ENCODE measurements around the gene EMSY.
A peak's percentile ranks its signal among the peaks of the same experiment; 100 is the strongest.
"Not testable (repeated sequence)": the region's sequence is repeated elsewhere in the genome, so short reads cannot be mapped to it uniquely, and the experiment has no call there.

The EMSY gene

DNA sequence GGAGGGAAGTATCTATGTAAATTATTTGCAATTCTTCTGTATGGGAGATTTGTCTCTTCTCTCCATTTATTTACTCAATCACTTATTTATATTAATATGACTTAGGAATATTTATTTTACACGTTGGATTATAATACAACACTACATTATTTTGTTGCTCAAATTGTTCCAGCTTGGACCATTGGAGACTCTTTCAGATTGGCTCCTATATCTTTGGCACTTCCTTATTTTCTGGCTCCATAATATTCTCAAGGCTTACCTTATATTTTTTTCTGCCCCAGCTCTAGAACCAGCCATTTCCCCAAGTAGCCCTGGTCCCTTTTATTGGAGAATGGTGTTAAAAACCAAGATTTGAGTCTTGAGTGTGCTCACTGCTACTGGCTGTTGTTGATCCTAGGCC is 123.8 kb downstream of the EMSY start:
- DNase-seq (ENCODE audit: low read depth) = no peak

GRCh38 chr11:76572181-76572875 is 127.5 kb downstream of the EMSY start:
- not testable (repeated sequence) for DNase-seq (ENCODE audit: low read depth)

DNA sequence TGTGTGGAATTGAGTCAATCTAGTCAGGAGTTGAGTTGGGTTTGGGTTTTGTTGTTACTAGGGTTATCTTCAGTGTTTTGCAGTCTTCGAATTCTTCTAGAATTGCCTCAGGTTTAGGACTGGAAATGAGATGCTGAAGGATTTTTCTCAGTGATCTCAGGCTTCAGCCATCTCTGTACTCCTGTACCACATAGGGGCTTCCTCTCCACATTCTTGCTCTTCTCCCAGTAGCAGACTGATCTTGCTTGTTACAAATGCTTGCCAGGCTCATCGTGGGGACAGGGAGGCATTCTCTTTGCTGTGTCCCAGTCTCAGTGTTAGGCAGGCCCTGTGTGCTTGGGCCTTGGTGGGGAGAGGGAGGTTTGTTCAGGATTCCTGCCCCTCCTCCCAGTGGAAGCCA is 129.6 kb downstream of the EMSY start:
- DNase-seq (ENCODE audit: low read depth) = no peak

DNA sequence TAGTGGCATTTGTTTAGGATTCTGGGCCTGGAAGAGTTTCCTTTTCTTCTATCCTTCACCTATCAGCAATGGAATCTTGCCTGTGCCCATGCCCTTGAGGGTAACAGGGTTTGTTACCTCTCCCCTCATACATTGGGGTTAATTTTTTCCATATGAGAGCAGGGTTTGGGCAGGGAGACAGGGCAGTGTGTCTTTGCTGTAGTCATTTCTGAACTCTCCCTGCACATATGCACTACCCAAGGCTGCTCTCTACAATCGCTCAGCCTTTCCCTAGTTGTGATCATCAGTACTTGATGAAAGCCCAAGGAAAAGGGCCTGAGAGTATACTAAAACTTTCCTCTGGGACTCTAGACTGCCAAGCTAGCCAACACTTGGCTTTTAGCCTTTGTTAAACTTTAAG is 130.1 kb downstream of the EMSY start:
- DNase-seq (ENCODE audit: low read depth) = no peak

DNA sequence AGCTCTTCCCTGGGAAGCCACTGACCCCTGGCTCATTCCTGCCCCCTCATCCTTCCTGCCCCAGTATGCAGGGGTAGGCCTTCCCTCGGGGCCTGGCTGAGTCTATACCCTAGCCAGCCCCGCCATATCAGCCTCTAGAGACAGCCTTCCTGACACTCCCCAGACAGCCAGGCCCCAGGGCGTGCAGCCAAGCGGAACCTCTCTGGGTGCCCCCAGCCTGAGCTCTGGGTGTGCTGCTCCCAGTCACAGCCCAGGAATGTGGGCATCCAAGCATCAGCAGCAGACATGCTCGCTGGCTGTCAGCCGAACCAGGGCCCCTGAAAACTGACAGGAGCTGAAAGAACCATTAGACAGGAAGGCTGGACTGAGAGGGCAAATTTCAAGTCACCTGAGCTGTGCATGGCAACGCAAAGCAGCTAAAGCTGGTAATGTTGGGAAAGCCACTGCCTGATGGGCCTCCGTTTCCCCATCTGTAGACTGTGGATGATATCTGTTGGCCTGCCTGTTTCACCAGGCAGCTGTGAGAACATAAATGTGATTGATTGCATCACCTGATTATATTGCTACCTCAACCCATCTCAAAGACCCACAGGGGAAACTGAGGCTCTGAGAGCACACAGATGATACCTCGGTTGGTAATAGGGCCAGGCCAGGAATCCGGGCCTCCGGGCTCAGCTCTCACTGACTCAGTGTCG is 132.6 kb downstream of the EMSY start:
- no peak for DNase-seq (ENCODE audit: low read depth)

- DNase-seq (ENCODE audit: low read depth) = no peak
Observed at GRCh38 chr11:76577921-76578653, 133.3 kb downstream of the EMSY start.

DNA sequence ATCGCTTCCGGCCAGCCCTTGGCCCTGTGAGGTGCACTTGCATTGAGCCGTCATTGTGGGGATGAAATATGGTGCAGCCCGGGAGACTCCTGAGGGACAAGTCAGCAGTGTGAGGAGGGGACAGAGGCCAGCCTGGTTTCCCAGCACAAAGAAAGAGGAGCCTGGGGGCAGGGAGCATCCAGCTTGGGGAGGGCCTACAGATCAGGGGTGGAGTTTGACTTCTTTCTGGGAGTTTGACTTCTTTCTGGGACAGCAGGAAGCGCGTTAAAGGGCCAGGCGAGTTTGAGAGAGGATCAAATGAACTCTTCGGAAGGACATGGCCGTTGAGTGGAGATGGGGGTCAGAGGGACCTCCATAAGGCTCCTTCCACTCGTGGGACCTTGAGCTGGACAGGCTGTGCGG is 133.8 kb downstream of the EMSY start:
- DNase-seq (ENCODE audit: low read depth) = no peak

DNA sequence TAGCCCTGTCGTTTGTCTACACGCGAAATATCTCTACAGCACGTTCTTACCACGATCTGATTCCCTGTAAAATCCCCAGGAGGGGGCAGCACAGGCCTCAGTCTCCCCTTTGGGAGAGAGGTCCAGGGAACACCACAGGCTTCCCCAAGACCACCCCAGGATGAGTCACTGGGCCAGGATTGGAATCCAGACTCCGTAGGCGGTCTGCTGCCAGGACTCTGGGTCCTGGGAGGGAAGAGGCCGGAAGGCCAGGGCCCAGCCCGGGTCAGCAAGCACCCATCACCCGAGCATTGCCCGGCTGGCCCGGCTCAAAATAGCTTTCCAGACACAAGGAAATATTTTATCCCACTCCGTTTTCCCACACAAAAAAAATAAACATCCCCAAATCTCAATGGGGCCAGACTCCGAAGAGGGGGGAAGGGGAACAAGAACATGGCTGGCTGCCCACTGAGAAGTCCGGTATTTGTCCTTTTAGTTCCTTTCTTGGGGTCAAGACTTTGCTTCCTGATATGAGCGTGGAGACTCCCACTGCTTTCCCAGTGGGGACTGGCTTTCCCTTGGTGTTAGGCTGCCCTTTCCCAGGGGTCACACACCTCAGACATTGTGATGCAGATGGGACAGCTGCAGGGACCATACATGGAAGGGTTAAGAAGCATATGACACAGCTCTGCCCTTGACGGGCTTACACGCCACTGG is 134.4 kb downstream of the EMSY start:
- no peak for DNase-seq (ENCODE audit: low read depth)

DNA sequence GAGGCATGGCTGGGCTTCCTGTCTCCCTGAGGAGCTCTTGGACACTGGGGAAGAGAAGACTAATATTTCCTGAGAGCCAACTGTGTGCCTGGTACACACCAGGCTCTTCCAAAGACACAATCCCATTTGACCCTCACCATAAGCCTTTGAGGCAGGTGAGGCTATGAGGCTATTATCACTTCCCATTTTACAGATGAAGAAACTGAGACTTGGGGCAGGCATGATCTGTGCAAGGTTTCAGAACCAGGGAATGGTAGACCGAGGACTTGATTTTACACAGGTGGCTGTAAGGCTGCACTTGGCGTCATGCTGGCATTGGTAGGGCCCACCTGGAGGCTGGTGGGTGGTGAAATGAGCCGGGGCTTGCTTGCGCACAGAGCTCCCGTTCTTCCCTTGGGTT is 134.9 kb downstream of the EMSY start:
- DNase-seq (ENCODE audit: low read depth) = no peak

DNA sequence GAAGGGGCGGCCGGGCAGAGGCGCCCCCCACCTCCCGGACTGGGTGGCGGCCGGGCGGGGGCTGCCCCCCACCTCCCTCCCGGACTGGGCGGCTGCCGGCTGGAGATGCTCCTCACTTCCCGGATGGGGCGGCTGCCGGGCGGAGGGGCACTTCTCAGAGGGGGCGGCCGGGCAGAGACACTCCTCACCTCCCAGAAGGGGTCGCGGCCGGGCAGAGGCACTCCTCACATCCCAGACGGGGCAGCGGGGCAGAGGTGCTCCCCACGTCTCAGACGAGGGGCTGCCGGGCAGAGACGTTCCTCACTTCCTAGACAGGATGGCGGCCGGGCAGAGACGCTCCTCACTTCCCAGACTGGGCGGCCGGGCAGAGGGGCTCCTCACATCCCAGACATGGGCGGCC is 137.7 kb downstream of the EMSY start:
- DNase-seq (ENCODE audit: low read depth) = not testable (repeated sequence)

GRCh38 chr11:76587820-76588454 is 143.1 kb downstream of the EMSY start:
- DNase-seq (ENCODE audit: low read depth) = no peak

DNA sequence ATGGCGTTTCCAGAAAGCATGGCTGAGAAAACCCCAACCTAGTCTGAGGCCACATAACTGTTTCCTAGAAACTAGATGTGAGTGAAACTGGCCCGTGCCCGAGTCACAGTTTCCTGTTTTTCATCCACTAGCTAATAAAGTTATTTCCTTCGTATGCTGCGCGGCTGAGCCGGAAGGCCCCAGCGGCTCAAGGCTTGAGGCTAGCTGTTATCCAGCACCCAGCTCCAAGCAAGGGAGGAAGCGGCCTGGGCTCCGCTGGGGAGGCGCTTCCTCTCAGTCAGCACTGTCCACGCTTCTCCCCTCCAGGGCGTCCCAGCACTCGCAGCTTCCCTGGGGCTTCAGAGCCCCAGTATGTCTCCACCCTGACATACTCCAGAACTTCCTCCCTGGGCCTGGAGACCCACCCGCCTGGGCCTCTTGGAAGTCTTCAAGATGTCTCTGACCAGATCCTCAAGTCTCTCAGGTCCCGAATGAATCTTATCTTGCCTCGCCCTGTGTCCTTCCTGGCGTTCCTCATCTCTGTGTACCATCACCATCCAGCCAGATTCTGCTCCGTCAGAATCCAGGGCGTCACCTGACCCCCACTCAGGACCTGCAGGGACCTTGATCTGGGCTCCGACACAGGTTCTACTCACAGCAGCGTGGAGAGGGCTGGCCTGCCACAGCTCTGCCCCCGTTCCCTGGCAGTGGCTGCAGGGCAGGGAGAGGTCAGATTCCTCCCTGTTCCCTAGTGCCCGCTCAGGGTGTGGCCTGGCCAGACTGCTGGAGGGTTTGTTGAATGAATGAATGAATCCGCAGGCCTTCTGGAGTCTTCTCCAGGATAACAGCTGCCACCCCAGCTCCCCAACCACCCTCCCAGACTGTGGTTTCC is 143.9 kb downstream of the EMSY start:
- peak; percentile 92 for DNase-seq (ENCODE audit: low read depth)

DNA sequence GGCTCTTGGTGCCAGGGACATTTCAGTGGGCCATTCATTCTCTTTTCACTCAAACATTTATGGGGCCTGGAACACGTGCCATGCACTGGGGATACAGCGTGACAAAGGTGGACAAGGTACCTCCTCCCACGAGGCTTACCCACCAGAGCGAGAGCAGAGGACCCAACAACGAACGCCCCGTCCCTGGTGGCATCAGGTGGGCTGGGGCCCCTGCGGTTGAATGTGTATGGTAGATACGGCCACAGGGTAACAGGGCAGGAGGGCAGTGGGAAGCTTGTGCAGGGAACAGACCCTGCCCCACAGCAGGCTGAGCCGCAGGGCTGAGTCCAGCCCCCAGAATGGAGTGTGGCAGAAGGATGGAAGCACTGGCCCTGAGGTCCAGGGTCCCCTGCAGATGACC is 144.7 kb downstream of the EMSY start:
- no peak for DNase-seq (ENCODE audit: low read depth)

DNA sequence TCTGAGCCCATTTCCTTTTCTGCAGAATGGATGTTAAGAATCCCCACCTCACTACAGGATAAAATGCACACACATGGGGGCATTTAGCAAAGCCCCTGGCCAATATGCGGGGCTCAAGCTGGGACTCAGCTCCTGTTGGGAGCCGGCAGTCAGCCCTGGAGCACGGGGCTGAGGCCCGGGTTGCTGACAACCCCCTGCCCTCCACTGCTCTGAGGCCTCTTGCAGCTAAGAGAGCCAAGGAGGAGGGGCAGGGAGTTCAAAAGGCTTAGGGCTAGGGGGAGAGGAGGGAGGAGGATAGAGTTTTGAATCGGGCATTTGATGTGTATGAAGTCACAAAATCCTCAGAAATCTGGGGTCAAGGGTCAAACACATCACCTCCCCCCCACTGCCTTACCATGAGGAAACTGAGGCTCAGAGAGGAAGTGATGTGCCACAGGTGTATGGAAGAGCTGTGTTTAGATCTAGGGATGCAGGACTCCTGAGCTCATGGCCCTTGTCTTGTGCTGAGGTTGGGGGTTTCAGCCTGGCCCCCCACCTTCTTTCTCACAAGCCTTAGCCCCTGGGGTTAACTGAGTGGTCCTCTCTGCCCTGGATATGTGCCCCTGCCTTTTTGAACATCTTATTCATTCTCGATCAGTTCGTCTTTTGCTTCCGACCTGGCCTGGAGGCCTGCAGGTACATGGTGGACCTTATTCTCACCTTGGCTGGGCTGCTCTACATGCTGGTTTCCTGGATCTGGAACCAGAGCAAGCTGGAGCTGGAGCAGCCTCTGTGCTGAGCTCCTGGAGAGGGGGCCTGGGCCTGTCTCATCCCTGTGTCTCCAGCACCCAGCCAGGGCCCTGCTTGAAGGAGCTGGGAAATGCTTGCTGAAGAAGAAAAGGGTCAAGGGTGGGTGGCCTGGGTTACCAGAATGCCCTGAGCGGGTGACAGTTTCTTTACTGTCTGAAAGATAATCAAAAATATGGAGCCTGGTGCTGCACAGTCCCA is 145.4 kb downstream of the EMSY start:
- no peak for DNase-seq (ENCODE audit: low read depth)

GRCh38 chr11:76591416-76591815 is 146.6 kb downstream of the EMSY start:
- no peak for DNase-seq (ENCODE audit: low read depth)

GRCh38 chr11:76592025-76592914 is 147.5 kb downstream of the EMSY start:
- DNase-seq (ENCODE audit: low read depth) = no peak

GRCh38 chr11:76592961-76593360 is 148.1 kb downstream of the EMSY start:
- DNase-seq (ENCODE audit: low read depth) = no peak

DNA sequence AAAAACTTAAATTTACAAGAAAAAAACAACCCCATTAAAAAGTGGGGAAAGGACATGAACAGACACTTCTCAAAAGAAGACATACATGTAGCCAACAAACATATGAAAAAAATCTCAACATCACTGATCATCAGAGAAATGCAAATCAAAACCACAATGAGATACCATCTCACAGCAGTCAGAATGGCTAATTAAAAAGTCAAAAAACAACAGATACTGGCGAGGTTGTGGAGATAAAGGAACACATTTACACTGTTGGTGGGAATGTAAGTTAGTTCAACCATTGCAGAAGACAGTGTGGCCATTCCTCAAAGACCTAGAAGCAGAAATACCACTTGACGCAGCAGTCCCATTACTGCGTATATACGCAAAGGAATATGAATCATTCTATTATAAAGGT is 150.3 kb downstream of the EMSY start:
- DNase-seq (ENCODE audit: low read depth) = not testable (repeated sequence)

DNA sequence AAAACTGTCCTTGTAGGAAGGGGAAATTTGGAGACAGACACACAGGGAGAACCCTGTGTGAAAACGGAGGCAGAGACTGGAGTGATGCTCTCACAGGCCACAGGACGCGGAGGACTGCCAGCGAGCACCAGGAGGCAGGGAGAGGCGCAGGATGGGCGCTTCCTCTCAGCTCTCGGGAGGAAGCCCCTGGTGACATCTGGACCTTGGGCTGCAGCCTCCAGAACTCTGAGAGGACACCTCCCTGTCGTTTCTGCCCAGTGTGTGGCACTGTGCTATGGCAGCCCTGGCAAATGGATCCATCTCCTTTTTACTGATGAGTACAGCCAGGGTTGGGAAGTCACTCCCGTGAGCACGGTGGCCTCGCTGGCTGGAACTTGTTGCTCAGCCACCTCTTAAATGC is 151.8 kb downstream of the EMSY start:
- DNase-seq (ENCODE audit: low read depth) = no peak
